RWPE1 (cell line): ENCODE measurements around the gene DPH2.

ENCODE experiments used
- CTCF ChIA-PET: fragments of 350-600 bp; sonication (Branson Sonifier 250); formaldehyde crosslinking; extraction: SDS; loops from one replicate; lab custom pipeline; 2021; lab: Yijun Ruan, JAX
- POLR2A ChIA-PET: fragments of 400-600 bp; formaldehyde crosslinking; extraction: SDS; loops from one replicate; lab custom pipeline; 2020; ENCODE audit warnings: antibody characterized with exemption; ENCODE audit not compliant: low non-redundant PET; lab: Yijun Ruan, JAX
- DNase-seq: peaks from one replicate; pipeline ENCODE4 v3.0.0; 2012; ENCODE audit warnings: low spot score
- H3K27ac ChIP-seq: fragments of 450-650 bp; 2 replicates; pipeline ENCODE4 v1.5.1; 2017
- TF ChIP-seq, protein P1 (sequence below): fragments of 450-650 bp; conservative IDR thresholded peaks from 2 replicates; pipeline ENCODE4 v1.5.1; 2017; ENCODE audit warnings: low read depth, mild to moderate bottlenecking

Gene DPH2

DNA sequence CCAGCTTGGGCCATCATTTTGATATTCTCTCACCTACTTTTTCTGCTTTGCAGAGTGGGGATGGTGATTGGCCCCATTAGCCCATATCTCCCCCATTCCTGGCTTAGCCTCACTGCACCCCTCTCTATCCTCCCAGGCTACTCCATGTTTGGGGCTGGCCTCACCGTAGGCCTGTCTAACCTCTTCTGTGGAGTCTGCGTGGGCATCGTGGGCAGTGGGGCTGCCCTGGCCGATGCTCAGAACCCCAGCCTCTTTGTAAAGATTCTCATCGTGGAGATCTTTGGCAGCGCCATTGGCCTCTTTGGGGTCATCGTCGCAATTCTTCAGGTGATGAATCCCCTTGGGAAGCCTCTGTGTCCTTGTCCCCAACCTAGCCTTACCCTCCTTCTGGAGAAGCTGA, 7.1 kb downstream of the DPH2 start:
- no peak for DNase-seq
- CTCF ChIA-PET, result no interaction called here
- TF ChIP-seq, protein P1, sequence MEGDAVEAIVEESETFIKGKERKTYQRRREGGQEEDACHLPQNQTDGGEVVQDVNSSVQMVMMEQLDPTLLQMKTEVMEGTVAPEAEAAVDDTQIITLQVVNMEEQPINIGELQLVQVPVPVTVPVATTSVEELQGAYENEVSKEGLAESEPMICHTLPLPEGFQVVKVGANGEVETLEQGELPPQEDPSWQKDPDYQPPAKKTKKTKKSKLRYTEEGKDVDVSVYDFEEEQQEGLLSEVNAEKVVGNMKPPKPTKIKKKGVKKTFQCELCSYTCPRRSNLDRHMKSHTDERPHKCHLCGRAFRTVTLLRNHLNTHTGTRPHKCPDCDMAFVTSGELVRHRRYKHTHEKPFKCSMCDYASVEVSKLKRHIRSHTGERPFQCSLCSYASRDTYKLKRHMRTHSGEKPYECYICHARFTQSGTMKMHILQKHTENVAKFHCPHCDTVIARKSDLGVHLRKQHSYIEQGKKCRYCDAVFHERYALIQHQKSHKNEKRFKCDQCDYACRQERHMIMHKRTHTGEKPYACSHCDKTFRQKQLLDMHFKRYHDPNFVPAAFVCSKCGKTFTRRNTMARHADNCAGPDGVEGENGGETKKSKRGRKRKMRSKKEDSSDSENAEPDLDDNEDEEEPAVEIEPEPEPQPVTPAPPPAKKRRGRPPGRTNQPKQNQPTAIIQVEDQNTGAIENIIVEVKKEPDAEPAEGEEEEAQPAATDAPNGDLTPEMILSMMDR, result no peak
- POLR2A ChIA-PET, result no interaction called here
- H3K27ac ChIP-seq, result peak overlapping the region; percentile 90

DNA sequence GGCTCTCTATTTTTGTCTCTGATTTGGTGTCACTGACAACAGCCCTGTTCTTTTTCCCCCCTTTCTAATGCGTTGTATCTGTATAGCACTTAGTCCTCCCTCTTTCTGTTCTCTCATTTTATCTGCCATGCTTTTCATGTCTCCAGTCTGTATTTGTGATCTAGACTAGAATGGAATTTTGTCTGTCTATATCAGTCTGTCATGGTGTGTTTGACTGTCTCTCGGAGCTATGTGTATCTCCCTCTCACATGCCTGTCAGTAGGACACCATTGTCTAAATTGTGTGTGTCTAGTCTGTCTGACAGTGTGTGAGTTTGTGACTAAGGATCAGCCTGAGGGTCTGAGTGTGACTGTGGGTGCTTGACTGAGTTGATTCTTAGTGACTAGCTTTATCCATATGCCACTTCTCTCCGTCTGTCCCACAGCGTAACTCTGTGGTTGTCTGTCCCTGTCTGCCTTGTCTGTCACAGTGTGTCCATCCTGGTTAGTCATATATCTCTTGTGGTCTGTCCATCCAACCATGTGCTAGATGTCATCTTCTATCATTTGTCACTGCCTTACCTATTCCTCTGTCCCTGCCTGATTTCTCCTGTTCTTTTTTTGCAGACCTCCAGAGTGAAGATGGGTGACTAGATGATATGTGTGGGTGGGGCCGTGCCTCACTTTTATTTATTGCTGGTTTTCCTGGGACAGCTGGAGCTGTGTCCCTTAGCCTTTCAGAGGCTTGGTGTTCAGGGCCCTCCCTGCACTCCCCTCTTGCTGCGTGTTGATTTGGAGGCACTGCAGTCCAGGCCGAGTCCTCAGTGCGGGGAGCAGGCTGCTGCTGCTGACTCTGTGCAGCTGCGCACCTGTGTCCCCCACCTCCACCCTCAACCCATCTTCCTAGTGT, 7.8 kb downstream of the DPH2 start:
- TF ChIP-seq, protein P1, result no peak
- CTCF ChIA-PET, result no interaction called here
- no peak for DNase-seq
- POLR2A ChIA-PET, result no interaction called here
- H3K27ac ChIP-seq, result peak overlapping the region; percentile 94

DNA sequence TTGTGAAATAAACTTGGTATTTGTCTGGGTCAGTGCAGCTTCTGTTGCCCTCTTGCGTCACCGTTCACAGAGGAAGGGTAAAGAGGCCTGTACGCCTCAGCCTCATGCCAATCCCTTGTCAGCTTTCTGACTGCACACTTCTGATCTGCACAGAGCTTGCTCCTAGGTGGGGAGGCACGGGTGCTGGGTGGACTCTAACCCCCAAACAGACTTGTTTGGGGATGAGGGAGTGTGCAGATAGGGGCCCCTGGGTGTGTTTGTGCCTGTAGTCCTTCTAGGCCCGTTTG, 8.4 kb downstream of the DPH2 start:
- no peak for DNase-seq
- CTCF ChIA-PET, result no interaction called here
- TF ChIP-seq, protein P1, result no peak
- H3K27ac ChIP-seq, result peak overlapping the region; percentile 94
- POLR2A ChIA-PET, result no interaction called here

DNA sequence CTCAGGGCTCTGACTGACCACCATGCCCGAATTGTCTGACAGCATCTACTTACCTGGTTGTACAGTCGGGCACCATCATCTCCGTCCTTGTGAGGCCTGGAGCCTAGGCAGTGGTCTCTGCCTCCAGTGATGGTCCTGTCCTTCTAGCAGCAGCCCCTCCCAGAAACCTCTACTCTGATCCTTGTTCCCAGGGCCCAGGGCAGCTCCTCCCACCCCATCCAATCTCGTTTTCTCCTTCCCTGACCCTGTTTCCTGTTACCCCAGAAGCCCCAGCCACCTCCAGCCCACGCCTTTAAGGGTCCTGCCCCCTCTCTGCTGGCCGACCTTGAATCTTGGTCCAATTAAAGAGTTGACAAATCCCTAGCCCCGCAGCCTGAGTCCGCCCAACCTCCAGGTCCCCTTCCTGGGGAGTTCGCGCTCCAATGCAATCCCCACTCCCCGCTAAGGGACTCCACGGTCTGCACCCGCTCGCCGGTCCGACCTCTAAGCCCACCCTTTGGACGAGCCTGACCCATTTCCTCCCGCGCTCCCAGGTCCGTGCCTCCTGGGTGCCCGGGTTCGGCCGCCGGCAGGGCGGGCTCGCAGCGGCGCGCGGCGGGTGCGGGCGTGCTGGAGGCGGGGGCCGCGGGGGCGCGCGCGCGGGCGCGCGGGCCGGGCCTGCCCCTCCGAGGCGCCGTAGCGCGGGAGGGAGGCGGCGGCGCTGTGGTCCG, 8.9 kb downstream of the DPH2 start, which contains the start of gene B4GALT2:
Gene B4GALT2, plus strand, starts transcription at position 660 of the 710 bp plus-strand sequence. CDS start 1,951 bp downstream, outside the sequence.
- peak within 1 kb of the TSS; percentile 94 for H3K27ac ChIP-seq
- peak; percentile 64 for DNase-seq
- ChIA-PET POLR2A (no interaction called here), CTCF (no interaction called here)
- TF ChIP-seq, protein P1, result no peak

DNA sequence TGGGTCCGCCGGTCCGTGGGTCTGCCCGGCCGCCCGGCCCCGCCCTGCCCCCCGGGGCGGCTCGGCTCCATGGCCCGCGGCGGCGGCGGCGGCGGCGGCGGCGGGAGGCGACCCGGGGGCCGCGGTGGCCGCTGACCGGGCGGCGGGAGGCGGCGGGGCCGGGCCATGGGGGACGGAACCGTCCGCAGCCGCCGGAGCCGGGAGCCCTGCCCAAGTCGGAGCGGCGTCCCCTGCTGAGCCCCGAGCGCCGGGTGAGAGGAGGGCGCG, 9.4 kb downstream of the DPH2 start:
- ChIA-PET POLR2A (no interaction called here), CTCF (no interaction called here)
- TF ChIP-seq, protein P1, result no peak
- DNase-seq, result no peak
- peak overlapping the region; percentile 94 for H3K27ac ChIP-seq

DNA sequence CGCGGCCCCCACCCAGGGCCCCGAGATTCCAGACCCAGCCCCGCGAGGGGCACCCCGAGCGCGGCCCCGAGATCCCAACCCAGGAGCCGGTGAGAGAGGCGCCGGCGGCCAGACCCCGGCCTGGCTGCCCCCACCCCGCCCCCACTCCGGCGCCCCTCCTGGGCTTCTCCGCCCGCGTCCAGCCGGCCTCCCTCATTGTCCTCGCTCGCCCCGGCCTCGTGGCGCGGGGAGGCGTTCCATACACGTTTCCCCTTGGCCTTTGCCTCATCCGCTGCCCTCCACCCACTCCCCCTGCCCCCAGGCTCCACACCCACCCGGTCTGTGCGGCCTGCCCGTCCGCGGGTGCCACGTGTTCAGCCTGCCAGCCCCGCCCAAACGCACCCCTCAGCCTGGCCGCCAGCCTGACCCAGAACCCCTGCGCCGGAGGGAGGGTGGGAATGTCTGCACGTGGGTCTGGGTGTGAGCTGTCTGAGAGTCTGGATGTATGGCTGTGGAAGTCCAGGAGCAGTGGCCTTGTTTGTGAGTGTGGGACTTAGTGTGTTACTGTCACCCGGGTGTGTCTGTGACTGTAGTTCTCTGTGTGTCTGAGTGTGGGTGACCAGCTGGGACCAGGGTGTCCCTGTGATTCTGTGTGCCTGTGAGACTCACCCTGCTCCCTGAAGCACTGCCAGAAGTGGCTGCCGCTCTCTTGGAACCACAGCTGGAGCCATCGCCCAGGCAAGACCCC, 9.9 kb downstream of the DPH2 start:
- DNase-seq, result peak; percentile 62
- ChIA-PET CTCF (interaction anchor here (1.0 kb wide), 1 partner anchor 9 kb away, joined by 3 read pairs; no protein-coding TSS in a partner anchor), POLR2A (interaction anchor here (0.6 kb wide), 1 partner anchor 10 kb away, joined by 3 read pairs; no protein-coding TSS in a partner anchor)
- TF ChIP-seq, protein P1, result no peak
- H3K27ac ChIP-seq, result peak overlapping the region; percentile 94
